GM18502 (cell line): Measurements from ENCODE around the gene SLC25A38.
"Not testable (repeated sequence)": the region's sequence is repeated elsewhere in the genome, so short reads cannot be mapped to it uniquely, and the experiment has no call there.

Experiments
- ATAC-seq: cut with Tn5 transposase; IDR thresholded peaks from one replicate; pipeline ENCODE4 v1.9.1; 2021; ENCODE audit warnings: mild to moderate bottlenecking; ENCODE audit not compliant: unreplicated experiment, poor library complexity

SLC25A38 gene, protein sequence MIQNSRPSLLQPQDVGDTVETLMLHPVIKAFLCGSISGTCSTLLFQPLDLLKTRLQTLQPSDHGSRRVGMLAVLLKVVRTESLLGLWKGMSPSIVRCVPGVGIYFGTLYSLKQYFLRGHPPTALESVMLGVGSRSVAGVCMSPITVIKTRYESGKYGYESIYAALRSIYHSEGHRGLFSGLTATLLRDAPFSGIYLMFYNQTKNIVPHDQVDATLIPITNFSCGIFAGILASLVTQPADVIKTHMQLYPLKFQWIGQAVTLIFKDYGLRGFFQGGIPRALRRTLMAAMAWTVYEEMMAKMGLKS

DNA sequence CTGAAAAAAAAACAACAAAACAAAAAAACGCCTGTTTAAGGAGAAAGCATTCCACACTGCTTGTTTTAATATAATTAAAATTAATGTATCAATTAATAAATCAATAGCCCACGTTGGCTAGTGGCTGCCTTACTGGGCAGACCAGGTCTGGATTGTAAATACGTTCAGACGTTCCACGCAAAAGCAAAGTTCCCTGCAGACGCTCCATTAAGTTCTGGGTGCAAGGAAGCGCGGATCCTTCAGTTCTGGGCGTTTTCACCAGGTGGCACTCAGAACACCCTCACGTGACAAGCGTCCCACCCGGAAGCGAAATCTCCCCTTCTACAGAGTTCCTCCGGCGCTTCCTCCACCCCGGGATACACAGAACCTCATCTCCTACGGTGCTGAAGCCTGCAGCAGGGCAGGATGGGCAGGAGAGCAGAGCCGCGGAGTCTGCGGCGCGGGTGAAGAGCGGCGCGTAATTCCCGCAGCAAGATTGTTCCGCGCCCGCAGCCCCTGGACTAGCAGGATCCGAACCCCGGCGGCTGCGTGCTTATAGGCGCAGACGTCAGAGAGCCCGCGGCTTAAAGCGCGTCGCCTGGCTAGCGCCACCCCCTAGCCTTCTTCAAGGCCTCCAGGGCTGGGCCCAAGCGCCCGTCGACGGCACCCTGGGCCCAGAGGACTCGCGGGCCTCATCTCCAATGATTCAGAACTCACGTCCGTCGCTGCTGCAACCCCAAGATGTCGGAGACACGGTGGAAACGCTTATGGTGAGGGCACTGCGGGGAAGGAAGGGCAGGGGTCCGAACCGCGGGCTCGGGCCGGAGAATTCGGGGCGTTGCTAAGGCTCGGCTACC is at the start of gene SLC25A38:
Gene SLC25A38 (plus strand): TSS at position 326 of the 836 bp plus-strand sequence. CDS start 355 bp downstream, at position 681.
- peak; percentile 77 for ATAC-seq

DNA sequence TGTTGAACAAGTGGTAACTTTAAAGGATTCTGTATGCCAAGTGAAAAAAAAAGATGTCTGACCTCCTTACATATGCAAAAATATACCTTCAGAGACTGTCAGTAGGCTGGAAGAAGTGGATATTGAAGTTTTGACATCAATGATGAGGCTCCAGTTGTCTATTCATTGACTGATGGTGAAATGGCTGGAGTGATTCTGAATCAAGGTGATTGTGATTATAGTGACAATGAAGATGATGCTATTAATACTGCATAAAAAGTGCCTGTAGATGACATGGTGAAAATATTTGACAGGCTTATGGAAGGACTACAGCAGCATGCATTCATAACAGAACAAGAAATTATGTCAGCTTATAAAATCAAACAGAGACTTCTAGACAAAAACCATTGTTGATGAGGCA is 49.6 kb upstream of the SLC25A38 start:
- no peak for ATAC-seq

DNA sequence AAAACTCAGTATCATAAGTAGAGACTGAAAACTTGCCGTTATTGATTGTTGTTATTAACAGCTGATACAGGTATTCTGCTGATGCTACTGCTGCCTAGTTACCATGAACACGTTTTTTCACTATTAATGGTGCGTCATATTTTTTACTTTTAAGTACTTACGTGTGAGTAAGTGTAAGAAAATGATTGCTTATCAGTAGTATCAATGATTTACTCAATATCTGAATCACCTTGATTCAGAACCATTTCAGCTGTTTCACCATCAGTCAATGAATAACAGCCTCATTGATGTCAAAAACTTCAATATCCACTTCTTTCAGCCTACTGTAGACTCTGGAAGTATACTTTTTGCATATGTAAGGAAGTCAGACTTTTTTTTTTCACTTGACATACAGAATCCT is 49.0 kb upstream of the SLC25A38 start:
- no peak for ATAC-seq

DNA sequence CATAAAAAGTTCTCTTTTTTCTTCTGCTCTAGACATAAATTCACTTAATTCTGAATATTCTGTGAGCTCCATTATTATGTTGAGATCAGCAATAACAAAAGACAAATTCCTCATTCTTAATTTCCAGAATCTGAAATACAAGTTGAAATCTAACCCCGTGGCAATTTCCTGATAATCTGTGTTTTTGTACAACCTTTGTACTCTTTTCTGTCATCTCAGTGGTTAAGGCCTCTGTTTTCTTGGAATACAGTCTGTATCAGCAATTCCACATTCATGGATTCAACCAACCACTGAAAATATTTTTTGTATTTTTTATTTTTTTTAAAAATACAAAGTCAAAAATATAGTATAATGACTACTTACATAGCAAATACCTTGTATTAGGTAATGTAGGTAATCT is 45.0 kb upstream of the SLC25A38 start:
- ATAC-seq, result no peak

DNA sequence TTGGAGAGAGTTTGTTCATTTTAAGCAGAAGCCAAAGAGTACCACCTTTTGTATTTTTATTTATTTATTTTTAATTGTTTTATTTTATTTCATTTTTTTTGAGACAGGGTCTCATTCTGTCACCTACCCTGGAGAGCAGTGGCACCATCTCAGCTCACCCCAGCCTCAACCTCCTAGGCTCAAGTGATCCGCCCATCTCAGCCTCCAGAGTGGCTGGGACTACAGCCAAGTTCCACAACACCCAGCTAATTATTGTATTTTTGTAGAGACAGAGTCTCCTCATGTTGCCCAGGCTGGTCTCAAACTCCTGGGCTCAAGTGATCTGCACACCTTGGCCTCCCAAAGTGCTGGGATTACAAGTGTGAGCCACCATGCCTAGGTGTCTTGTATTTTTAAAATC is 44.1 kb upstream of the SLC25A38 start:
- no peak for ATAC-seq

DNA sequence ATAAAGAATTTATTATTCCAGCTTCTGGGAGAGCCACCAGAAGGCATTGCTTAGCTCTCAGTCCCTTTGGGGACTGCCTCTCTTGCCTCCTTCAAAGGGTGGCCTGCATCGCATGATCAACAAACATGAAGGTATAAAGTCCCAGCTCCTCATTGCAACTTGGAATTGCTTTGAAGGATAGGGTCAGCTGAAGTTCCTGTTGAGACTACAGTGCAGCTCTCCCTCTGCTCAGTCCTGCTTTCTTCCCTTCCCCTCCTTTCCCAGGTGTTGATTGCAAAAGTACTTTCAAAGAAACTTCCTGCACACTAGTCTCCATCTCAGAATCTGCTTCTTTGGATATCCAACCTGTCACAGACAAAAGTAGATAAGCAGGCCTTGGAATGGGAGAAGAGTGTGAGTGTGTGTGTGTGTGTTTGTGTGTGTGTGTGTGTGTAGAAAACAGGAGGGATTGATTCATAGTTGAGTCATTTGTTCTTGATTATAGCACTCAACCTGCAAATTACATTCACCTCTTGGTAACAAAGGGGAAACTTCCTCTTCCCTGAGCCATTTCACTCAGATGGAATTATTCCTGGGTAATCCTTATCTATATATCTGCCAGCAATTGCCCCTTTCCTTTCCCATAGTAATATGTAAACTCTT is 40.0 kb upstream of the SLC25A38 start:
- no peak for ATAC-seq

DNA sequence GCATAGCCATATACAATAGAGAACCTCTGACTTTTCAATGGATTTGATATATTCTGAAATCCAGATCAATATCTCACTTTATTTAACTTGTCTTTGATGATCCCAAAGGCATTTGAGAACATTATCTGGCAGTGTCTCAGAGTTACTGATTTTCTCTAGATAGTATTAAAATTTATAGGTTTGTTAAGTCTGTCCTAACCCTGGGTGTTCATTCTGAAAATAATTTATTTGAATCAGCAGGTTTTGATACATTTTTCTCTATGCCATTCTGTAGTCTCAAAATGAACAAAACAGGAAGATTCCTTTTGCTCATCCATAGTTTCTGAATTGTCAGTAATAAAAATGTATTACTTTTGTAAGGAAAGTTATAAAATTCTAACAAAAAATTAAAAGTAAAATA is 39.4 kb upstream of the SLC25A38 start:
- ATAC-seq, result no peak

DNA sequence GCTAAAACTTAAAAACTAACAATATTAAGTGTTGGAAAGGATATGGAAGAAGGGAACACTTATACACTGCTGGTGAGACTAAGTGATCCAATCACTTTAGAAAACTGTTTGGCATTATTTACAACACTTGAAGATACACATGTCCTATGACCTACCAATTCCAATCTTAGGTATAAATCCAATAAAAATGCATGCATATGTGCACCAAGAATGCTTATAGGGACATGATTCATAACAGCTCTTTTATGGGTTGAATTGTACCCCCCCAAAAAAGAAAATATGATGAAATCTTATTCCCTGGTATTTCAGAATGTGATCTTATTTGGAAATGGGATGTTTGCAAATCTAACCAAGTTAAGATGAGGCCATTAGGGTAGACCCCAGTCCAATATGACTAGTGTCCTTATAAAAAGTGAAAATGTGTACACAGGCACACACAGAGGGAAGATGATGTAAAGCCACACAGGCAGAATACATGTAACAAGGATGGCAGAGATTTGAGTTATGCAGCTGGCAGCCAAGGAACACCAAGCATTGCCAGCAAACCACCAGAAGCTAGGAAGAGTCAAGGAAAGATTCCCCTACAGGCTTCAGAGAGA is 38.3 kb upstream of the SLC25A38 start:
- ATAC-seq, result no peak

DNA sequence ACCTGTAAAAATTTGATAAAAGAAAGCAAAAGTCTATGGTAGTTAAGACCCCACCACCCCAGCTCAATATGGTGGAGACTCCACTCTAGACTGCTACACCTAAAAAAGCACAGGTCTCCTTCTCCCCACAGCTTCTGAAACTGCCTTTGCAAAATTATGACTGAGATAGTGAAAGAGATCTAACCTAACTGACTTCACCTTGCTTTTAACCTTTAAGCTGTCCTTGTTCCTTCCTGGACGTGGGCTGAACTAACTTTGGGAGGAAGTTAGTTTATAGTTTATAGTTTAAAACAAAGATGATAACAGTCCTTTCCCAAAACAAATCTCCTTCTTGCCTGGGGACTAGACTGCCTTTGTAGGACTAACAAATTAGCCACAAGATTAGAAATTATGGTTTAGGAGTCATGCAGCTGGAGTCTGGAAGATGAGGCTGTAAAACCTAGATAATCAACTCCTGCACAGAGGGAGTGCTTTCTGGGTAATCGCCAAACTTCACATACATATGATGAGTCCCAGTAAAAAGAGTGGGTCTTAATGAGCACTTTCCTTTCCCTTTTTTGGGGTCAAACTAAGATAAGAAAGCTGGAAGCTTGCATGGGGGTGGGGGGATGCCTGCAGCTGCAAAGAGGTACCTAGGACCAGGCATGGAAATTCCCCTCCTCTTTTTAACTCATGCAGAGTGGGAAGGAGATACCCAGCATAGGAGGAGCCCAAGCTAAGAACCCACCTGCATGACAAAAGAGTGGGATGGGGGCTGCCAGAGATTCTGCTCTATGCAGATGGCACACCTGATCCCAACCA is 36.2 kb upstream of the SLC25A38 start:
- peak; percentile 91 for ATAC-seq

DNA sequence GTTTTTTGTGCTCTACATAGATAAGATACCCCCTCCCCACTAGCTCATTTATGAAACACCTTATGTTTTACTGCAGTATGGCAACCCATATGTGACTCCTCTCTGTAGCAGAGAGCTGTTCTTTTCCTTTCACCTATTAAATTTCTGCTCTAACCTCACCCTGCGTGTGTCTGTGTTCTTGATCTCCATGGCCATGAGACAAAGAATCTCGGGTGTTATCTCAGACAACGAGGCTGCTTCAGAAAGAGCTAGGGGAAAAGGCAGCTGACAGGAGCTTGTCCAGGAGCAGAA is 35.6 kb upstream of the SLC25A38 start:
- peak; percentile 12 for ATAC-seq

DNA sequence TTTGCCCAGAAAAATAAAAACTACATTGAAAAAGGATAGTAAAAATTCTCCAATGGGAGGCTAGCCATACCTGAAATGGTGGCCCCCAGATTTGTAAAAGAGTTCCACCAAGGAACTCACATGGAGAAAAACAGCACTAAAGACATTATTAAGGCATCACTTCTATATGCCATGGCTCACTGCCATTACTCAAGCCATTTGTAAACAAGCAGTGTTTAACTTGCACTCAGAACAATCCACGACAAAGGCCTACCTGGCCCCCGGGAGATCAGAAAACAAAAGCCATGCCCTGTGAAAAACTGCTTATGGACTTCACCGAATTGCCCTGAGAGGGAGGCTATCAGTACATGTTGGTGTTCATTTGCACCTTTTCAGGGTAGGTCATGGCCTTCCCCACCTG is 34.1 kb upstream of the SLC25A38 start:
- no peak for ATAC-seq

DNA sequence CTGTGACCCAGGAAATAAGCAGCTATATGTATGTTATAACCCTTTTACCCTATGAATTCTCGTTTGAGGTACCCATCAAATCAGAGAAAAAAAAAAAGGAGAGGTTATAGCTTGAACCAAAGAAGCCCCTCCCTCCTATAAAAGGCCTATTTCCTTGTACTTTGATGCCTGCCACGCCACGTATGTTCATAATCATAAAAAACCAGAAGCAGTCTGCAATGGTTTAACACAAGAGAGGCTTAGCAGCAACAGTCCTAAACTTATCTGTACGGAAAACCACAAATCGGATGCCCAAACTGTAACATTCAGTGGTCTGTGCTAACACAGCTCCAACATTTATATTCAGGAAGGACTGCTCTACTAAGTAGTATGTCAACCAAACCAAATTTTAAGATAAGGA is 32.5 kb upstream of the SLC25A38 start:
- ATAC-seq, result no peak

DNA sequence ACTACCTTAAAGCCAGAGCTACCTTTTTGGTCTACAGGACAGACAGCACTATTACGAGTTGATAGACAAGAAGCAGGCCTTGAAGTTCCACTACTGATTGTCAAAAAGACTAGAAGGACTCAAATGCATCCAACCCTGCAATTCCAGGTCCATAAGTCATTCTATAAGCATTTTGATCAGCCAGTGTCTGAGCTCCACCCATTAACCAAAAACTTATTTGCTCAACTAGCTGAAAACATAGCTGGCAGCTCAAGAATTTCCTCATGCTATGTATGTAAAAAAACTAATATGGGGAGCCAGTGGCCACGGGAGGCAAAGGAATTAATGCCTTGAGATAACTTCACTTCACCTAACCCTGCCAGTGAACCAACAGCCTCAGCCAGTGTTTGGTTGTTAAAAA is 32.0 kb upstream of the SLC25A38 start:
- ATAC-seq, result not testable (repeated sequence)

DNA sequence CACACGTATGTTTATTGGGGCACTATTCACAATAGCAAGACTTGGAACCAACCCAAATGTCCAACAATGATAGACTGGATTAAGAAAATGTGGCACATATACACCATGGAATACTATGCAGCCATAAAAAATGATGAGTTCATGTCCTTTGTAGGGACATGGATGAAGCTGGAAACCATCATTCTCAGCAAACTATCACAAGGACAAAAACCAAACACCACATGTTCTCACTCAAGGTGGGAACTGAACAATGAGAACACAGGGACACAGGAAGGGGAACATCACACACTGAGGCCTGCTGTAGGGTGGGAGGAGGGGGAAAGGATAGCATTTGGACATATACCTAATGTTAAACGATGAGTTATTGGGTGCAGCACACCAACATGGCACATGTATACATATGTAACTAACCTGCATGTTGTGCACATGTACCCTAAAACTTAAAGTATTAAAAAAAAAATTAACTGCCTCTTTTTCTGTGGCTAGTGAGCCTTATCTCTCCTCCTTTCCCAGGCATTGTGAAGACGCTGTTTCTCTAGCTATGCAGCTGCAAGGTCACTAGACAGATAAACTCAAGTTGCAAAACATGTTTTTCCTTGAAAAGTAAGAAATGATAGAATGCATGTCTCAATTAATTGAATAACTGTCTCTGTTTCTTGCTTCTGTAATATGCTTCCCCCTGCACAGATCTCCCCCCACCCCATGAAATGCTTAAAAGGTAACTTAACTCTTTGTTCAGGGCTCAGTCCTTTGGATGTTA is 29.8 kb upstream of the SLC25A38 start:
- not testable (repeated sequence) for ATAC-seq

DNA sequence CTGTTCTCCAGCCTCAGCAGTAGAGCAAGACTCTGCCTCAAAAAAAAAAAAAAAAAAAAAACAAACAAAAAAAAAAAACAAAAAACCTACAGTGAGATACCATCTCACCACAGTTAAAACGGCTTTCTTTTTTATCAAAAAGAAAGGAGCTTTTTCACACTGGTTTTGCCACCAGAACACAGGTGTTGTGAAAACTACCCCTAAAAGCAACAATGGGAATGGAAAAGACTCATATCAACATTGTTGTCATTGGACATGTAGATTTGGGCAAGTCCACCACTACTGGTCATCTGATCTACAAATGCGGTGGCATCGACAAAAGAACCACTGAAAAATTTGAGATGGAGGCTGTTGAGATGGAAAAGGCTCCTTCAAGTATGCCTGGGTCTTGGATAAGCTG is 24.8 kb upstream of the SLC25A38 start:
- ATAC-seq, result no peak

DNA sequence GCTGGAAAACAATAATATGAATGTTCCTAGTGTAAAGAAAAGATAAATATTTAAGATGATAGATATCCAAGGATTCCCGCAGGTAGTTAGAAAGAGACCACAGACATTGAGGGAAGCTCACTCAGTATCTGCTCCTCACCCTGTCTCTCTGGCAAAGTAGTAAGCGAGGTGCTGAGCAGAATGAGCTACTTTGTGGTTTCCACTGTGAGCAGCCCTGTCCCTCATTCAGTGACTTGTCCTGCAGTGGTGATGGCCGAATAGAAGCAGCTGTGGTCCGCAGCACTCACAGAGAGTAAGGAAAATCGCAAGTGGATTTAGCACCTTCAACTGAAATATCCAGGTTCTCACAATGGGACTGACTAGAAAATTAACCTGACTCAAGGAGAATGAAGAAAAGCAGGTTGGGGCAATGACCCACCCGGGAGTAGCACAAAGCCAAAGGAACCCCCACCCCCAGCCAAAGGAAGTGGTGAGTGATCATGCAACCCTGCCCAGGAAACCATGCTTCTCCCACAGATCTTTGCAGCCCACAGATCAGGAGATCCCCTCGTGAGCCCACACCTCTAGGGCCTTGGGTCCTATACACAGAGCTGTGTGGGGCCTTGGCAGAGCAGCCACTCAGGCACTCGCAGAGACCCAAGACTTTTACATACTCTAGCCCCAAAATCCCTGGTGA is 21.8 kb upstream of the SLC25A38 start:
- peak; percentile 69 for ATAC-seq

DNA sequence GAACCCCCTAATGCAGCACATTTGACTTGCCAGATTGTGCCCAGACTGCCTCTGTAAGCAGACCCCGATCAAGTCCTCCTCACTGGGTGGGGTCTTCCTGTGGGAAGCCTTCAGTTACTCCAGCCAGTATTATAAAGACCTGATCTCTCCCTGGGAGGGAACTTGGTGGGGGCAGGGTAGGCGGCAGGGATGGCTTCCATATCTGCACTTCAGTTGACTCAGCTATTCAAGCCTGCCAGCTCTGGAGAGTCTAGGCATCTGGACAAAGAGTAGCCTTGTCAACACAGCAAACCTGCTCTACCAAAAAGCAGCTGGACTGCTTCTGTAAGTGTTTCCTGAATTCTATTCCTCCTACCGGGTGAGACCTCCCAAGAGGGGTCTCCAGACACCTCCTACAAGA is 21.0 kb upstream of the SLC25A38 start:
- ATAC-seq, result no peak

DNA sequence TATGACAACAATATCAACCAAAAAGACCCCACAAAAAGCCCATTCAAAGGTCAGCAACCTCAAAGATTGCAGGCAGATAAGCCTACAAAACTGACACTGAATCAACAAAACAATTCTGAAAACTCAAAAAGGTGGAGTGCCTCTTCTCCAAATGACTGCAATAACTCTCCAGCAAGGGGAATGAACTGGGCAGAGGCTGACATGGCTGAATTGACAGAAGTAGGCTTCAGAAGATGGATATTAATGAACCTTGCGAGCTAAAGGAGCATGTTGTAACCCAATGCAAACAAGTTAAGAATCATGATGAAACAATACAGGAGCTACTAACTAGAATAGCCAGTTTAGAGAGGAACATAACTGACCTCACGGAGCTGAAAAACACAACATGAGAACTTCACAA is 20.4 kb upstream of the SLC25A38 start:
- no peak for ATAC-seq

DNA sequence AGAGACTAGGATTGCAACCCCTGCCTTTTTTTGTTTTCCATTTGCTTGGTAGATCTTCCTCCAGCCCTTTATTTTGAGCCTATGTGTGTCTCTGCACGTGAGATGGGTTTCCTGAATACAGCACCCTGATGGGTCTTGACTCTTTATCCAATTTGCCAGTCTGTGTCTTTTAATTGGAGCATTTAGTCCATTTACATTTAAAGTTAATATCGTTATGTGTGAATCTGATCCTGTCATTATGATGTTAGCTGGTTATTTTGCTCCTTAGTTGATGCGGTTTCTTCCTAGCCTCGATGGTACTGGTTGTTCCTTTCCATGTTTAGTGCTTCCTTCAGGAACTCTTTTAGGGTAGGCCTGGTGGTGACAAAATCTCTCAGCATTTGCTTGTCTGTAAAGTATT is 12.7 kb upstream of the SLC25A38 start:
- ATAC-seq, result not testable (repeated sequence)
